ENCODE measurements around the gene TXNL4B. TPM values are rescaled to one million over a fixed set of nuclear protein-coding genes. Genes with fewer than 3 reads are reported as not detected.

TXNL4B gene
- total RNA-seq, 1 experiment from 2014 or later, result 9.9 TPM

- no peak overlapping the region for H2BK120ac ChIP-seq (ENCODE audit: low read depth, low read length, poor library complexity, severe bottlenecking)
- H3K79me1 ChIP-seq (ENCODE audit: insufficient read depth, low read depth, low read length, poor library complexity, severe bottlenecking), result no peaks in the 10 kb centered on the region
- H3K9me3 Mint-ChIP-seq, result peaks cover 8 to 12% of the 10 kb centered on the region in 2 experiments; a peak in 3 of 5 replicates
- H3K23me2 ChIP-seq (ENCODE audit: insufficient read length, low read depth, low read length, poor library complexity, severe bottlenecking), result no peaks in the 10 kb centered on the region
- H2AK5ac ChIP-seq (ENCODE audit: insufficient read length, low read length), result no peak overlapping the region
- H3K4me1 Mint-ChIP-seq, result no peaks in the 10 kb centered on the region
- no peak overlapping the region for H3K27ac Mint-ChIP-seq
- H4K5ac ChIP-seq (ENCODE audit: insufficient read length, low read depth, low read length), result no peak overlapping the region
- H3K9me3 ChIP-seq (ENCODE audit: control insufficient read depth, low read depth, low read length), result no peaks in the 10 kb centered on the region
- no peak overlapping the region for H3K14ac ChIP-seq (ENCODE audit: insufficient read depth, low read length)
- no peak overlapping the region for H2BK12ac ChIP-seq (ENCODE audit: insufficient read length, low read depth, low read length)
- no peak overlapping the region for H3K4ac ChIP-seq (ENCODE audit: low read depth, low read length)
- H3K56ac ChIP-seq (ENCODE audit: insufficient read length, low read depth, low read length), result no peak overlapping the region
- no peak overlapping the region for H2BK5ac ChIP-seq (ENCODE audit: insufficient read length, low read length)
- no peak for DNase-seq
- no peaks in the 10 kb centered on the region for H4K20me1 ChIP-seq (ENCODE audit: control insufficient read depth, insufficient read depth, insufficient read length)
- H2AFZ ChIP-seq (ENCODE audit: low read length), result no peak overlapping the region
- no peaks in the 10 kb centered on the region for H3K79me2 ChIP-seq (ENCODE audit: insufficient read depth, low read length)
- no peak overlapping the region for H3K23ac ChIP-seq (ENCODE audit: insufficient read length, low read depth, low read length)
- no peak for TF ChIP-seq CTCF (conservative IDR thresholded peaks at IDR 0.05)
- WGBS (ENCODE audit: extremely low coverage, insufficient read length, low lambda C conversion rate), result no CpG with 5 or more reads among the region's 2 CpGs
- H2BK15ac ChIP-seq (ENCODE audit: low read depth, low read length), result no peak overlapping the region
- H3K27me3 ChIP-seq (ENCODE audit: insufficient read depth, low read length), result no peaks in the 10 kb centered on the region
- no peak overlapping the region for H4K8ac ChIP-seq (replicated peaks; ENCODE audit: insufficient read length, low read depth, low read length)
- no peak overlapping the region for H2BK20ac ChIP-seq (ENCODE audit: low read depth, low read length, poor library complexity, severe bottlenecking)
- H3K27me3 Mint-ChIP-seq (ENCODE audit: low read depth), result peaks cover 16% of the 10 kb centered on the region
- H4K91ac ChIP-seq (ENCODE audit: insufficient read length, low read depth, low read length), result no peak overlapping the region
- H3K4me1 ChIP-seq (ENCODE audit: insufficient read depth, low read length), result no peaks in the 10 kb centered on the region
- H3K36me3 Mint-ChIP-seq (ENCODE audit: insufficient read depth in 1 of 3, low read depth in 3 of 3), result no peaks in the 10 kb centered on the region
- H3K27ac ChIP-seq (ENCODE audit: insufficient read length, low read depth, low read length), result no peak overlapping the region
- no peak overlapping the region for H3K4me3 Mint-ChIP-seq
- H3K9ac ChIP-seq (ENCODE audit: extremely low read depth, insufficient read length, low read length), result no peak overlapping the region
- H3K18ac ChIP-seq (ENCODE audit: insufficient read length, low read depth, low read length), result no peak overlapping the region
- H3T11ph ChIP-seq (ENCODE audit: low read length), result no peak overlapping the region
- no peak overlapping the region for H3K4me2 ChIP-seq (ENCODE audit: insufficient read depth, insufficient read length, low read length)
Measured at GRCh38 chr16:72051818-72052217, 41.6 kb downstream of the TXNL4B start.

Measured in H9 (cell line).